SK-N-SH treated with all-trans-retinoic acid at 6 μM for 48 hours (cell line): ENCODE data around the gene SYNJ2.
A peak's percentile ranks its signal among the peaks of the same experiment; 100 is the strongest.

ENCODE experiments used
- ATAC-seq: fragments of 200-7000 bp; cut with Tn5 transposase; 3 replicates; pipeline ENCODE4 v1.9.1; 2020; ENCODE audit warnings: mild to moderate bottlenecking, moderate library complexity
- ARNTL ChIP-seq: fragments of 450-650 bp; formaldehyde crosslinking; IDR thresholded peaks from 2 replicates; pipeline ENCODE4 v1.5.0; 2020; ENCODE audit warnings: low read depth, mild to moderate bottlenecking, moderate library complexity, borderline replicate concordance
- BACH2 ChIP-seq: fragments of 250-450 bp; sonication (Bioruptor Pico); IDR thresholded peaks from 2 replicates; pipeline ENCODE4 v1.9.0; 2021; ENCODE audit warnings: mild to moderate bottlenecking, borderline replicate concordance
- CSDC2 ChIP-seq: fragments of 250-450 bp; sonication (Bioruptor Pico); IDR thresholded peaks from 2 replicates; pipeline ENCODE4 v1.5.0; 2020; ENCODE audit warnings: mild to moderate bottlenecking, moderate library complexity
- CSRNP3 ChIP-seq: fragments of 250-450 bp; sonication (Bioruptor Pico); IDR thresholded peaks from 2 replicates; pipeline ENCODE4 v1.5.1; 2021; ENCODE audit warnings: mild to moderate bottlenecking, moderate library complexity
- ESRRG ChIP-seq: fragments of 250-450 bp; sonication (Bioruptor Pico); IDR thresholded peaks from 2 replicates; pipeline ENCODE4 v1.6.1; 2021; ENCODE audit warnings: mild to moderate bottlenecking
- ISL1 ChIP-seq: fragments of 250-450 bp; sonication (Bioruptor Pico); IDR thresholded peaks from 2 replicates; pipeline ENCODE4 v2.1.2; 2022; ENCODE audit warnings: mild to moderate bottlenecking, moderate library complexity
- OSR1 ChIP-seq: fragments of 250-450 bp; sonication (Bioruptor Pico); IDR thresholded peaks from 2 replicates; pipeline ENCODE4 v1.8.0; 2022; ENCODE audit warnings: moderate library complexity, mild to moderate bottlenecking, inconsistent platforms
- PATZ1 ChIP-seq: fragments of 250-450 bp; sonication (Bioruptor Pico); IDR thresholded peaks from 2 replicates; pipeline ENCODE4 v1.8.0; 2020; ENCODE audit warnings: mild to moderate bottlenecking, moderate library complexity, borderline replicate concordance
- POU6F1 ChIP-seq: fragments of 250-450 bp; sonication (Bioruptor Pico); IDR thresholded peaks from 2 replicates; pipeline ENCODE4 v1.8.0; 2021; ENCODE audit warnings: low read depth, mild to moderate bottlenecking, moderate library complexity, borderline replicate concordance
- PPARA ChIP-seq: fragments of 250-450 bp; sonication (Bioruptor Pico); IDR thresholded peaks from 2 replicates; pipeline ENCODE4 v1.5.0; 2020; ENCODE audit warnings: mild to moderate bottlenecking, borderline replicate concordance
- RARB ChIP-seq: fragments of 250-450 bp; sonication (Bioruptor Pico); IDR thresholded peaks from 2 replicates; pipeline ENCODE4 v1.8.0; 2021; ENCODE audit warnings: mild to moderate bottlenecking, moderate library complexity
- TCF4 ChIP-seq: fragments of 250-450 bp; sonication (Bioruptor Pico); IDR thresholded peaks from 2 replicates; pipeline ENCODE4 v1.8.0; 2021; ENCODE audit warnings: mild to moderate bottlenecking, moderate library complexity, borderline replicate concordance
- TOX ChIP-seq: fragments of 250-450 bp; sonication (Bioruptor Pico); IDR thresholded peaks from 2 replicates; pipeline ENCODE4 v1.8.0; 2021; ENCODE audit warnings: mild to moderate bottlenecking, moderate library complexity, borderline replicate concordance
- TSHZ2 ChIP-seq: fragments of 250-450 bp; sonication (Bioruptor Pico); IDR thresholded peaks from 2 replicates; pipeline ENCODE4 v1.5.0; 2020; ENCODE audit warnings: mild to moderate bottlenecking, moderate library complexity
- ZC3H10 ChIP-seq: fragments of 250-450 bp; sonication (Bioruptor Pico); IDR thresholded peaks from 2 replicates; pipeline ENCODE4 v1.5.1; 2021; ENCODE audit warnings: mild to moderate bottlenecking, moderate library complexity
- ZFP30 ChIP-seq: fragments of 450-650 bp; formaldehyde crosslinking; IDR thresholded peaks from 2 replicates; pipeline ENCODE4 v1.5.0; 2022; ENCODE audit warnings: mild to moderate bottlenecking, moderate library complexity
- ZNF565 ChIP-seq: fragments of 450-650 bp; formaldehyde crosslinking; conservative IDR thresholded peaks from 2 replicates; pipeline ENCODE4 v1.5.0; 2020; ENCODE audit warnings: low read depth, mild to moderate bottlenecking, moderate library complexity
- ZNF70 ChIP-seq: fragments of 450-650 bp; formaldehyde crosslinking; IDR thresholded peaks from 2 replicates; pipeline ENCODE4 v1.5.0; 2020; ENCODE audit warnings: mild to moderate bottlenecking, moderate library complexity
- ZNF8 ChIP-seq: fragments of 450-650 bp; formaldehyde crosslinking; IDR thresholded peaks from 2 replicates; pipeline ENCODE4 v1.5.0; 2020; ENCODE audit warnings: mild to moderate bottlenecking, moderate library complexity

SYNJ2 gene

GRCh38 chr6:157982563-157983405 is 1.1 kb downstream of the SYNJ2 start:
- TF ChIP-seq POU6F1, result no peak
- TF ChIP-seq PATZ1 (CRISPR knock-in tag), result no peak
- no peak for TF ChIP-seq BACH2 (CRISPR knock-in tag)
- TF ChIP-seq OSR1, result no peak
- no peak for TF ChIP-seq ZNF565 (CRISPR knock-in tag)
- TF ChIP-seq ZFP30 (CRISPR knock-in tag), result no peak
- no peak for TF ChIP-seq TCF4 (CRISPR knock-in tag)
- no peak for TF ChIP-seq PPARA (CRISPR knock-in tag)
- no peak for TF ChIP-seq CSDC2 (CRISPR knock-in tag)
- no peak for TF ChIP-seq ZNF70 (CRISPR knock-in tag)
- no peak for TF ChIP-seq ISL1 (CRISPR knock-in tag)
- no peak for TF ChIP-seq ZC3H10 (CRISPR knock-in tag)
- ATAC-seq, result peak; percentile 28

- no peak for ATAC-seq
Observed at GRCh38 chr6:157983406-157984119, 1.9 kb downstream of the SYNJ2 start.

More at GRCh38 chr6:157983406-157984119, 1.9 kb downstream of the SYNJ2 start:
- TF ChIP-seq ESRRG, result no peak
- no peak for TF ChIP-seq PPARA (CRISPR knock-in tag)
- no peak for TF ChIP-seq TOX
- TF ChIP-seq BACH2 (CRISPR knock-in tag), result no peak
- no peak for TF ChIP-seq OSR1
- TF ChIP-seq RARB (CRISPR knock-in tag), result no peak
- TF ChIP-seq ZFP30 (CRISPR knock-in tag), result no peak
- TF ChIP-seq ZNF8 (CRISPR knock-in tag), result no peak
- no peak for TF ChIP-seq ZNF565 (CRISPR knock-in tag)
- no peak for TF ChIP-seq ARNTL (CRISPR knock-in tag)
- TF ChIP-seq CSRNP3 (CRISPR knock-in tag), result no peak
- no peak for TF ChIP-seq CSDC2 (CRISPR knock-in tag)
- TF ChIP-seq TSHZ2 (CRISPR knock-in tag), result no peak
- TF ChIP-seq, all 23 proteins: peak for 0
